Spleen (tissue), 11 donors: ENCODE results near the gene HCFC1. TPM values are rescaled to one million over a fixed set of nuclear protein-coding genes. Genes with fewer than 3 reads are reported as not detected.

Experiments
- DNase-seq: peaks from one replicate; pipeline ENCODE4 v3.0.0-alpha.2; 2020
- H3K27ac ChIP-seq, 8 donors: fragments of 200-600 bp; sonication (generic) in 7 of 8; 1 replicate in 4 of 8; 2 replicates in 4 of 8; pipeline versions ENCODE4 v1.5.0 to v1.8.0; 2016 to 2021; ENCODE audit warnings: inconsistent platforms in 4 of 8, mild to moderate bottlenecking in 4 of 8, moderate library complexity in 1 of 8
- H3K27me3 ChIP-seq, 7 donors: fragments of 200-600 bp; sonication (generic) in 6 of 7; replicated peaks in 1 of 7; 1 replicate in 4 of 7; 2 replicates in 3 of 7; pipeline versions ENCODE4 v1.5.0 to v1.8.0; 2016 to 2021; ENCODE audit warnings: inconsistent platforms in 3 of 7, mild to moderate bottlenecking in 1 of 7
- H3K36me3 ChIP-seq, 6 donors: fragments of 200-600 bp; sonication (generic) in 5 of 6; 1 replicate in 4 of 6; 2 replicates in 2 of 6; pipeline versions ENCODE4 v1.5.0 to v1.8.0; 2016 to 2021; ENCODE audit warnings: inconsistent platforms in 2 of 6
- H3K4me1 ChIP-seq, 6 donors: fragments of 200-600 bp; sonication (generic) in 5 of 6; 1 replicate in 3 of 6; 2 replicates in 3 of 6; pipeline versions ENCODE4 v1.5.0 to v1.8.0; 2016 to 2021; ENCODE audit warnings: inconsistent platforms in 3 of 6
- H3K4me3 ChIP-seq, 8 donors: fragments of 200-600 bp; sonication (generic) in 7 of 8; 1 replicate in 4 of 8; 2 replicates in 4 of 8; pipeline versions ENCODE4 v1.5.0 to v1.8.0; 2016 to 2021; ENCODE audit warnings: inconsistent platforms in 4 of 8, mild to moderate bottlenecking in 4 of 8, moderate library complexity in 2 of 8
- H3K9me3 ChIP-seq, 8 donors: fragments of 200-600 bp; sonication (generic) in 7 of 8; 1 replicate in 4 of 8; 2 replicates in 4 of 8; pipeline versions ENCODE4 v1.5.0 to v1.8.0; 2016 to 2021; ENCODE audit warnings: inconsistent platforms in 4 of 8
- POLR2A ChIP-seq, 3 donors: fragments of 450-650 bp; IDR thresholded peaks; one replicate each; pipeline ENCODE4 v1.5.1; 2017; ENCODE audit warnings: antibody characterized with exemption in 3 of 3, mild to moderate bottlenecking in 1 of 3
- POLR2AphosphoS5 ChIP-seq, 3 donors: sonication (generic); formaldehyde crosslinking; IDR thresholded peaks; one replicate each; pipeline ENCODE4 v1.5.1; 2017; ENCODE audit warnings: antibody characterized with exemption in 3 of 3
- WGBS, 5 donors: extraction: QIAGEN DNeasy Blood & Tissue Kit in 3 of 5; methylation state at CpG; one replicate each; pipeline versions ENCODE4 v1.1.5 to v1.1.7; 2013 to 2018; 5-methylcytosine and 5-hydroxymethylcytosine counted together
- intact Hi-C: fragments of 100-400 bp; cut with DNase I; formaldehyde crosslinking; loops from one replicate; pipeline ENCODE4 v1.15.0; 2023; ENCODE audit warnings: low total_unique reads
- polyA plus RNA-seq, 3 donors: library from polyadenylated mRNA; stranded (reverse); fragments of 200-250 nt; gene quantifications; one replicate each; pipeline ENCODE4 v1.2.1, GENCODE V29; 2013
- total RNA-seq, 7 donors: library from RNA; depleted of rRNA in 3 of 7; stranded (reverse); fragments of >200 nt in 3 of 7; fragmentation: NEBNext Ultra II Directional in 4 of 7; extraction: Animal tissue kit (Norgen Biotek cat#: 25700) in 4 of 7; gene quantifications; one replicate each; pipeline versions ENCODE4 v1.1.0 to v1.2.1, GENCODE V29; 2016 to 2021
- TF ChIP-seq, protein P1 (sequence below), 11 experiments: fragments of 200-600 bp in 7 of 11; fragments of 450-650 bp in 4 of 11; sonication (generic) in 4 of 11; IDR thresholded peaks in 8 of 11; conservative IDR thresholded peaks in 3 of 11; 1 replicate in 7 of 11; 2 replicates in 4 of 11; pipeline versions ENCODE4 v1.4.0 to v1.8.0; 2016 to 2021; ENCODE audit warnings: antibody characterized with exemption in 11 of 11, inconsistent platforms in 4 of 11, mild to moderate bottlenecking in 1 of 11
- donor health status: healthy with polysubstance abuse.
- donor health status: DM: no; HTN: no; CAD: no; lungs with moderate emphysema.
- donor health status: DM: no; HTN: no; CAD: no.
- donor health status: Bipolar disorder and iron deficiency.
- donor health status: healthy.
- donor health status: DM: no; HTN: no; CAD: no.
- donor health status: DM: yes; HTN: yes; CAD: no.

The HCFC1 gene
- total and polyA plus RNA-seq, 10 donors: 9.5 to 86.5 (median 60.8) TPM

DNA sequence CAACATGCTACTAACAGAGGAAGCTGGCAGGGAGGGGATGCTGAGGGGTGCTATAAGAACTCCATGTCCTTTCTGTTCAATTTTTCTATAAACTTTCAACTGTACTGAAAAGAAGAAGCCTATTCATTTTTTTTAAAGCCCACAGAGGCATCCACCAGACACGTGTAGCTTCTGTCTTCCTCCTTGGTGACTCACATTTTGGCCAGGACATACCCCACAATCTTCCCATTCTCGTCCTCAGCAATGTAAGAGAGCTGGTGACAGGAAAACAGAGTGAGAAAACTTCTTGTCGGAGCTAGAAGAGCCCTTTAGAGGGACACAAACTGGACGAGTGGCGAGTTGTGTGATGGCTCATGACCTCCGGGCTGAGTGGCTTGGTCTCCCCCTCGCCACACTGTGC lies 37.9 kb downstream of the HCFC1 start:
- TF ChIP-seq, protein P1, sequence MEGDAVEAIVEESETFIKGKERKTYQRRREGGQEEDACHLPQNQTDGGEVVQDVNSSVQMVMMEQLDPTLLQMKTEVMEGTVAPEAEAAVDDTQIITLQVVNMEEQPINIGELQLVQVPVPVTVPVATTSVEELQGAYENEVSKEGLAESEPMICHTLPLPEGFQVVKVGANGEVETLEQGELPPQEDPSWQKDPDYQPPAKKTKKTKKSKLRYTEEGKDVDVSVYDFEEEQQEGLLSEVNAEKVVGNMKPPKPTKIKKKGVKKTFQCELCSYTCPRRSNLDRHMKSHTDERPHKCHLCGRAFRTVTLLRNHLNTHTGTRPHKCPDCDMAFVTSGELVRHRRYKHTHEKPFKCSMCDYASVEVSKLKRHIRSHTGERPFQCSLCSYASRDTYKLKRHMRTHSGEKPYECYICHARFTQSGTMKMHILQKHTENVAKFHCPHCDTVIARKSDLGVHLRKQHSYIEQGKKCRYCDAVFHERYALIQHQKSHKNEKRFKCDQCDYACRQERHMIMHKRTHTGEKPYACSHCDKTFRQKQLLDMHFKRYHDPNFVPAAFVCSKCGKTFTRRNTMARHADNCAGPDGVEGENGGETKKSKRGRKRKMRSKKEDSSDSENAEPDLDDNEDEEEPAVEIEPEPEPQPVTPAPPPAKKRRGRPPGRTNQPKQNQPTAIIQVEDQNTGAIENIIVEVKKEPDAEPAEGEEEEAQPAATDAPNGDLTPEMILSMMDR (IDR thresholded peaks at IDR 0.05 in 8 of 11, conservative IDR thresholded peaks at IDR 0.05 in 3 of 11): no peak
- no peak for TF ChIP-seq POLR2A (IDR thresholded peaks at IDR 0.05)
- TF ChIP-seq POLR2AphosphoS5 (IDR thresholded peaks at IDR 0.05): no peak
- no peak for DNase-seq
- H3K4me3 ChIP-seq: peak overlapping the region in 7 of 8 donors; percentile 54 to 93 (median 68)
- intact Hi-C loops: no loop called here
- no peaks in the 10 kb centered on the region for H3K9me3 ChIP-seq
- WGBS, 5 donors: 30 to 50% (median 41%) methylated on average over 5 to 7 of the region's 7 CpGs
- peak overlapping the region in 4 of 8 donors; percentile 78 to 89 (median 84) for H3K27ac ChIP-seq
- H3K4me1 ChIP-seq: peaks cover 12 to 59% (median 40%) of the 10 kb centered on the region in 6 donors
- H3K36me3 ChIP-seq: peaks cover 0 to 55% (median 11%) of the 10 kb centered on the region in 6 donors
- H3K27me3 ChIP-seq: peaks cover 0 to 9% (median 0%) of the 10 kb centered on the region in 7 donors

GRCh38 chrX:153932220-153932915 lies 39.2 kb downstream of the HCFC1 start:
- no peaks in the 10 kb centered on the region for H3K9me3 ChIP-seq
- H3K4me1 ChIP-seq: peaks cover 15 to 65% (median 48%) of the 10 kb centered on the region in 6 donors
- peak; percentile 67 for DNase-seq
- no peak overlapping the region for H3K4me3 ChIP-seq
- intact Hi-C loops: no loop called here
- peaks cover 0 to 9% (median 0%) of the 10 kb centered on the region in 7 donors for H3K27me3 ChIP-seq
- H3K27ac ChIP-seq: no peak overlapping the region
- TF ChIP-seq POLR2A (IDR thresholded peaks at IDR 0.05): no peak
- TF ChIP-seq POLR2AphosphoS5 (IDR thresholded peaks at IDR 0.05): no peak
- TF ChIP-seq, protein P1 (IDR thresholded peaks at IDR 0.05 in 8 of 11, conservative IDR thresholded peaks at IDR 0.05 in 3 of 11): no peak
- WGBS, 5 donors: 92 to 100% (median 94%) methylated on average over 1 to 13 of the region's 13 CpGs
- H3K36me3 ChIP-seq: peaks cover 0 to 44% (median 11%) of the 10 kb centered on the region in 6 donors

DNA sequence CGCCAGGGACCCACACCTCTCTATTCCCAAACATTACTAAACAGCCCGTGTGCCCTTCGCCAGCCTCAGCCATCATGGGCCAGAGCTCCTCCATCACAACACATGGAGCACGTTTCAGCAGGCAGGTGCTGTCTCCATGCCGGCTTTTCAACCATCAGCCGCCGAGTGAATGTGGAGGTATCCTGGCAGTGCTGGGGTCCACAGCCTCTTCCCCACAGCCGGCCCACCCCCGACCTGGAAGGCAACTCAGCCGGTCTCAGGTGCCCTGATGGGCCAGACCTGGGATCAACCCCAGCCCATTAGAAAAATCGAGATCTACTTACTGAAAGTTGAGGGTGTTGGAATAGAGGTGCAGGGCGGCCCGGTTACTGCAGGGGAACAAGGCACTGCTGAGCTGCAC lies 39.9 kb downstream of the HCFC1 start:
- intact Hi-C loops: no loop called here
- no peaks in the 10 kb centered on the region for H3K9me3 ChIP-seq
- WGBS, 5 donors: 91 to 100% (median 94%) methylated on average over 8 to 13 of the region's 13 CpGs
- H3K4me1 ChIP-seq: peaks cover 15 to 72% (median 54%) of the 10 kb centered on the region in 6 donors
- peaks cover 0 to 9% (median 0%) of the 10 kb centered on the region in 7 donors for H3K27me3 ChIP-seq
- peak overlapping the region in 2 of 8 donors; percentile 7 to 96 for H3K27ac ChIP-seq
- no peak overlapping the region for H3K4me3 ChIP-seq
- peaks cover 0 to 44% (median 11%) of the 10 kb centered on the region in 6 donors for H3K36me3 ChIP-seq
- DNase-seq: peak; percentile 73
- TF ChIP-seq POLR2A (IDR thresholded peaks at IDR 0.05): no peak
- TF ChIP-seq, protein P1 (IDR thresholded peaks at IDR 0.05 in 8 of 11, conservative IDR thresholded peaks at IDR 0.05 in 3 of 11): no peak
- TF ChIP-seq POLR2AphosphoS5 (IDR thresholded peaks at IDR 0.05): no peak

- WGBS, 5 donors: 76 to 95% (median 92%) methylated on average over 4 to 8 of the region's 8 CpGs
- Histone ChIP-seq H3K27me3 (peaks cover 0 to 9% (median 0%) of the 10 kb centered on the region in 7 donors), H3K27ac (peak overlapping the region in 2 of 8 donors; percentile 96 to 99), H3K36me3 (peaks cover 0 to 44% (median 11%) of the 10 kb centered on the region in 6 donors), H3K4me1 (peaks cover 15 to 77% (median 58%) of the 10 kb centered on the region in 6 donors), H3K9me3 (no peaks in the 10 kb centered on the region), H3K4me3 (no peak overlapping the region)
- TF ChIP-seq POLR2A (IDR thresholded peaks at IDR 0.05) (no peak), POLR2AphosphoS5 (IDR thresholded peaks at IDR 0.05) (no peak)
- TF ChIP-seq, protein P1 (IDR thresholded peaks at IDR 0.05 in 8 of 11, conservative IDR thresholded peaks at IDR 0.05 in 3 of 11): no peak
- intact Hi-C loops: no loop called here
- DNase-seq: peak; percentile 75
Measured at GRCh38 chrX:153931151-153931550, 40.5 kb downstream of the HCFC1 start.
